Dedifferentiated amniotic fluid mesenchymal stem cell (primary cell): ENCODE results near the gene OBSCN.
"Not testable (repeated sequence)": the region's sequence is repeated elsewhere in the genome, so short reads cannot be mapped to it uniquely, and the experiment has no call there.

Source experiments
- DNase-seq: peaks from one replicate; pipeline ENCODE4 v3.0.0-alpha.2; 2016; ENCODE audit errors: extremely low spot score

Gene OBSCN

GRCh38 chr1:228172591-228173527, 35.0 kb upstream of the OBSCN start:
- no peak for DNase-seq

DNA sequence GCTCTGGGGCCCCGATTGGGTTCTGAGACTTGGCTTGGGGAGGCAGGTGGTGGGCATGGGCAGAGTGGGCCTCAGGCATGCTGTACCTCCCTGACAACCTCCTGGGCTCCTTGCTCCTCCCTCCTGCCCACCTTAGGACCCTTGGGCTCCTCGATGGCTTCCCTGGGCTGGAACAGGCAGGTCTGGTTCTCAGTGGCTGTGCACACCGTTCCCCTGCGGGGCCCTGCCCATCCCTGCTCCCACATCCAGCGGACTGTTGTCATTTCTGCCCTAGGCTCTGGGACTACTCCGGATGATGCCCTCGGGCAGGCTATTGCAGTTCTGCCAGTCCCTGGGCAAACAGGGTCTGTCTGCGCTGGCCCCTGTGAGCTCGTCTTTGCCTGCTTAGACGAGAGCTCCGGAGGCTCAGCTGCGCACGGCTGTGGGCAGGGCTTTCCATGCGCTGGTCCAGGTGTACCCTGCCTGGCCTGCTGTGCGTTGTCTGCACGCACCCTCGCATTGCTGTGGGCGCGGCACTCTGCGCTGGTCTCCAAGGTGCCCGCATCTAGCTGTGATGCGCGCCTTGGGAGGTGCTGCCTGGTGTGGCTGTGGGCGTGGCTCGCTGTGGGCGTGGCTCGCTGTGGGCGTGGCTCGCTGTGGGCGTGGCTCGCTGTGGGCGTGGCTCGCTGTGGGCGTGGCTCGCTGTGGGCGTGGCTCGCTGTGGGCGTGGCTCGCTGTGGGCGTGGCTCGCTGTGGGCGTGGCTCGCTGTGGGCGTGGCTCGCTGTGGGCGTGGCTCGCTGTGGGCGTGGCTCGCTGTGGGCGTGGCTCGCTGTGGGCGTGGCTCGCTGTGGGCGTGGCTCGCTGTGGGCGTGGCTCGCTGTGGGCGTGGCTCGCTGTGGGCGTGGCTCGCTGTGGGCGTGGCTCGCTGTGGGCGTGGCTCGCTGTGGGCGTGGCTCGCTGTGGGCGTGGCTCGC, 34.0 kb upstream of the OBSCN start:
- not testable (repeated sequence) for DNase-seq

GRCh38 chr1:228174482-228175315, 33.1 kb upstream of the OBSCN start:
- DNase-seq = no peak

- no peak for DNase-seq
Observed at GRCh38 chr1:228175316-228176023, 32.4 kb upstream of the OBSCN start.

- no peak for DNase-seq
Observed at GRCh38 chr1:228176024-228176395, 31.8 kb upstream of the OBSCN start.

GRCh38 chr1:228176461-228177182, 31.2 kb upstream of the OBSCN start:
- DNase-seq = no peak

DNA sequence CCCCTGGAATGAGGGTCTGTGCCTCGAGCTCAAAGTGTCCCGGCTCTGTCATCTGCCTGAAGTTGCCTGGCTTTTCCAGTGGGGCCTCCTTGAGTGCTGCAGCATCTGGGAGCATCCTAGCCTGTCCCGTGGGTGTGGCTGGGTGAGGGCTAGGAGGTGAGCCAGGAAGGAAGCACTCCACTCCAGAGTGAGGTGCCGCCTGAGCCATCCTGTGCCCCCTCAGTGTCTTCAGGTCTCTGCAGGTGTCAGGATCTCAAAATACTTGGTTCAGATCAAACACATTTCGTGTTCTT, 30.7 kb upstream of the OBSCN start:
- no peak for DNase-seq

- DNase-seq = no peak
Observed at GRCh38 chr1:228177721-228178710, 29.8 kb upstream of the OBSCN start.

GRCh38 chr1:228178737-228179684, 28.8 kb upstream of the OBSCN start:
- no peak for DNase-seq

- no peak for DNase-seq
Observed at GRCh38 chr1:228180271-228180958, 27.4 kb upstream of the OBSCN start.

DNA sequence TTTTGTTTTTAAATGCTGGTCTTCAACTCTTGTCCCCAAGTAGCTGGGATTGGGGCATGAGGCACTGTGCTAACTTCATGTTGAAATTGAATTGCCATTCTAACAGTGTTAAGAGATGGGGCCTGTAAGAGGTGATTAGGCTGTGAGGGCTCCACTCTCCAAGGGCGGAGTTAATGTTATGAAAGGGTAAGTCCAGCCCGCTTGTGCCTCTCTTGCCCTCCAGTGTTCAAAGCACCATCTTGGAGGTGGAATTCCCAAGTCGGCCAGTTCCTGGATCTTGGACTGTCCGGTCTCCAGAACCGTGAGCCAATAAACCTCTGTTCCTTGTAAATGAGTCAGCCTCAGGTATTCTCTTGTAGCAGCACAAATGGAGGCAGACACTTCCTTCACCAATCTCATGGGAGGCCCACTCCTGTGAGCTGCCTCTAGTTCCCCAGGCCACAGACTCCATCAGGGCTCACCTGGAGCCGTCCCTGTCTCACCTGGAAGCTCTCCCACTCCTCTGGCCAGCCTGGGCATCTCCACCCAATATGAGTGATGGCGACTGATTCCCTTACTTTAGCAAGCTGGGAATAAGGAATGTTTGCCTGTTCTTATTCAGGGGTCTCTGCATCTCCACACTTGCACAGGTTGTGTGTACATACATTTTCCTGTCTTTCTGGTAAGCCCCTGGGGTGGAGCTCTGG, 26.7 kb upstream of the OBSCN start:
- no peak for DNase-seq

GRCh38 chr1:228181645-228182034, 26.2 kb upstream of the OBSCN start:
- DNase-seq = no peak

- DNase-seq = no peak
Observed at GRCh38 chr1:228182296-228183030, 25.4 kb upstream of the OBSCN start.

DNA sequence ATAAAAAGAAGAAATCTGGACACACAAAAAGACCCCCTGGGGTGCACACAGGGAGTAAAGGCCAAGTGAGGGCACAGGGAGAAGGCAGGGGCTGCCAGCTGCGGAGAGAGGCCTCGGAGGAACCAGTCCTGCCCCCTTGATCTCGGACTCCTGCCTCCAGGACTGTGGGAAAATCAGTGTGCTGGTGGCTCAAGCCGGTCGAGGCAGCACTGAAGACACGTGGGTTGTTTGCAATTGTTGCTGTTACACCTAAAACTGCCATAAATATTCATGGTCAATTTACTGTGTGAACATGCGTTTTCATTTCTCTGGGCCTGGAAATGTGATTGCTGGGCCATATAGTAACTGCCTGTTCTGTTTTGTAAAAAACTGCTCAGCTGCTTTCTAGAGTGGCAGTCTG, 23.7 kb upstream of the OBSCN start:
- no peak for DNase-seq

GRCh38 chr1:228185641-228185965, 22.2 kb upstream of the OBSCN start:
- no peak for DNase-seq

DNA sequence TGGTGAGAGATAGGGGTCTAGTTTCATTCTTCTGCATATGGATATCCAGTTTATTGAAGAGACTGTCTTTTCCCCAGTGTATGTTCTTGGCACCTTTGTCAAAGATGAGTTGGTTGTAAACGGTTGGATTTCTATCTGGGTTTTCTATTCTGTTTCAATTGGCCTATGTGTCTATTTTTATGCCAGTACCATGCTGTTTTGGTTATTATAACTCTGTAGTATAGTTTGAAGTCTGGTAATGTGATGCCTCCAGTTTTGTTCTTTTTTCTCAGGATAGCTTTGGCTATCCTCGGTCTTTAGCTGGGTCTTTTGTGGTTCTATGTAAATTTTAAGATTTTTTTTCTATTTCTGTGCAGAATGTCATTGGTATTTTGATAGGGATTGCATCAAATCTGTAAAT, 19.6 kb upstream of the OBSCN start:
- DNase-seq = not testable (repeated sequence)
